HCT116 (cell line): ENCODE measurements around the gene UCKL1.

ENCODE experiments used
- CTCF ChIP-seq, 3 experiments: fragments of 200-600 bp in 1 of 3; sonication (generic) in 1 of 3; IDR thresholded peaks in 2 of 3; conservative IDR thresholded peaks in 1 of 3; 2 replicates each; pipeline ENCODE4 v1.5.1; 2012 to 2017; ENCODE audit warnings: low read depth in 2 of 3, low read length in 2 of 3, antibody characterized with exemption in 1 of 3, borderline replicate concordance in 1 of 3, control low read depth in 1 of 3, mild to moderate bottlenecking in 1 of 3, mixed read lengths in 1 of 3, mixed run types in 1 of 3, moderate library complexity in 1 of 3; ENCODE audit not compliant: insufficient read depth in 1 of 3
- EZH2 ChIP-seq: fragments of 200-600 bp; sonication (generic); IDR thresholded peaks from 2 replicates; pipeline ENCODE4 v1.6.1; 2017; ENCODE audit warnings: antibody characterized with exemption, mixed run types
- EZH2phosphoT487 ChIP-seq: fragments of 200-600 bp; IDR thresholded peaks from 2 replicates; pipeline ENCODE4 v1.6.1; 2018; ENCODE audit warnings: antibody characterized with exemption, borderline replicate concordance
- POLR2AphosphoS5 ChIP-seq: IDR thresholded peaks from 2 replicates; pipeline ENCODE4 v1.6.1; 2011; ENCODE audit warnings: mild to moderate bottlenecking, low read depth, low read length, moderate library complexity

GRCh38 chr20:63953764-63954429 lies 2.3 kb downstream of the UCKL1 start:
- no peak for TF ChIP-seq CTCF (IDR thresholded peaks at IDR 0.05 in 2 of 3, conservative IDR thresholded peaks at IDR 0.05 in 1 of 3; ENCODE audit: borderline replicate concordance in 1 of 3, insufficient read depth in 1 of 3, low read depth in 2 of 3, low read length in 2 of 3)
- no peak for TF ChIP-seq EZH2
- TF ChIP-seq EZH2phosphoT487: no peak
- TF ChIP-seq POLR2AphosphoS5: no peak
